Liver (tissue), 9 donors: ENCODE measurements around the gene MESP1. TPM values are rescaled to one million over a fixed set of nuclear protein-coding genes. Genes with fewer than 3 reads are reported as not detected.
A peak's percentile ranks its signal among the peaks of the same experiment; 100 is the strongest.

Experiments
- DNase-seq: peaks from one replicate; pipeline ENCODE4 v3.0.0-alpha.2; 2017; ENCODE audit warnings: low spot score
- H3K27ac ChIP-seq, 2 donors: one replicate each; pipeline ENCODE4 v1.7.0; 2013; ENCODE audit warnings: inconsistent platforms in 2 of 2, low read length in 2 of 2, control low read depth in 1 of 2, low read depth in 1 of 2, mild to moderate bottlenecking in 1 of 2
- H3K27me3 ChIP-seq, 4 donors: one replicate each; pipeline versions ENCODE4 v1.6.1 to v1.7.0; 2013; ENCODE audit warnings: low read length in 3 of 4, inconsistent platforms in 1 of 4, mild to moderate bottlenecking in 1 of 4, moderate library complexity in 1 of 4; ENCODE audit not compliant: control insufficient read depth in 4 of 4, insufficient read depth in 4 of 4
- H3K36me3 ChIP-seq, 4 donors: one replicate each; pipeline versions ENCODE4 v1.6.1 to v1.7.0; 2013; ENCODE audit warnings: low read length in 3 of 4, mild to moderate bottlenecking in 3 of 4, low read depth in 1 of 4, moderate library complexity in 1 of 4; ENCODE audit not compliant: control insufficient read depth in 4 of 4, insufficient read depth in 3 of 4
- H3K4me1 ChIP-seq, 4 donors: one replicate each; pipeline versions ENCODE4 v1.6.1 to v1.7.0; 2013; ENCODE audit warnings: low read length in 3 of 4, mild to moderate bottlenecking in 3 of 4, moderate library complexity in 1 of 4; ENCODE audit not compliant: control insufficient read depth in 4 of 4, insufficient read depth in 4 of 4
- H3K4me3 ChIP-seq, 3 donors: one replicate each; pipeline versions ENCODE4 v1.6.1 to v1.7.0; 2013; ENCODE audit warnings: low read length in 3 of 3, control low read depth in 1 of 3, low read depth in 1 of 3, mild to moderate bottlenecking in 1 of 3
- H3K9ac ChIP-seq, 2 donors: one replicate each; pipeline ENCODE4 v1.7.0; 2013; ENCODE audit warnings: low read length in 2 of 2, mild to moderate bottlenecking in 2 of 2, moderate library complexity in 2 of 2, control low read depth in 1 of 2, low read depth in 1 of 2
- H3K9me3 ChIP-seq, 4 donors: one replicate each; pipeline versions ENCODE4 v1.6.1 to v1.7.0; 2013; ENCODE audit warnings: low read length in 3 of 4; ENCODE audit not compliant: control insufficient read depth in 4 of 4
- EGR1 ChIP-seq, 2 donors: IDR thresholded peaks; 2 replicates each; pipeline ENCODE4 v1.6.1; 2016 to 2018; ENCODE audit warnings: antibody characterized with exemption in 2 of 2, low read depth in 2 of 2
- FOXA2 ChIP-seq: IDR thresholded peaks from 2 replicates; pipeline ENCODE4 v1.6.1; 2016; ENCODE audit warnings: antibody characterized with exemption
- GABPA ChIP-seq, 2 donors: IDR thresholded peaks in 1 of 2; conservative IDR thresholded peaks in 1 of 2; 2 replicates each; pipeline ENCODE4 v1.6.1; 2016; ENCODE audit warnings: antibody characterized with exemption in 2 of 2, mild to moderate bottlenecking in 1 of 2, moderate library complexity in 1 of 2
- HNF4A ChIP-seq, 2 donors: conservative IDR thresholded peaks; 2 replicates each; pipeline ENCODE4 v1.6.1; 2016; ENCODE audit warnings: antibody characterized with exemption in 2 of 2, mild to moderate bottlenecking in 2 of 2
- HNF4G ChIP-seq: IDR thresholded peaks from 2 replicates; pipeline ENCODE4 v1.6.1; 2016; ENCODE audit warnings: antibody characterized with exemption
- JUND ChIP-seq, 2 donors: IDR thresholded peaks; 2 replicates each; pipeline ENCODE4 v1.6.1; 2016; ENCODE audit warnings: antibody characterized with exemption in 2 of 2
- MAX ChIP-seq: IDR thresholded peaks from 2 replicates; pipeline ENCODE4 v1.6.1; 2016; ENCODE audit warnings: antibody characterized with exemption
- NR2F2 ChIP-seq: IDR thresholded peaks from 2 replicates; pipeline ENCODE4 v1.6.1; 2016; ENCODE audit warnings: antibody characterized with exemption
- RAD21 ChIP-seq, 2 donors: IDR thresholded peaks; 2 replicates each; pipeline ENCODE4 v1.6.1; 2016; ENCODE audit warnings: antibody characterized with exemption in 2 of 2, mild to moderate bottlenecking in 2 of 2
- RXRA ChIP-seq, 2 donors: IDR thresholded peaks; 2 replicates each; pipeline ENCODE4 v1.6.1; 2017 to 2018; ENCODE audit warnings: antibody characterized with exemption in 2 of 2, mild to moderate bottlenecking in 1 of 2
- SP1 ChIP-seq: IDR thresholded peaks from 2 replicates; pipeline ENCODE4 v1.6.1; 2018; ENCODE audit warnings: antibody characterized with exemption, mild to moderate bottlenecking
- TAF1 ChIP-seq: conservative IDR thresholded peaks from 2 replicates; pipeline ENCODE4 v1.6.1; 2016; ENCODE audit warnings: antibody characterized with exemption, mild to moderate bottlenecking
- ZBTB33 ChIP-seq: IDR thresholded peaks from 2 replicates; pipeline ENCODE4 v1.6.1; 2016; ENCODE audit warnings: antibody characterized with exemption
- WGBS: extraction: QIAGEN DNeasy Blood & Tissue Kit; methylation state at CpG from one replicate; pipeline ENCODE4 v1.1.7; 2013; 5-methylcytosine and 5-hydroxymethylcytosine counted together
- polyA plus RNA-seq, 2 donors: library from polyadenylated mRNA; stranded (reverse) in 1 of 2; unstranded in 1 of 2; fragments of 200-250 nt in 1 of 2; fragments of >200 nt in 1 of 2; fragmentation: Nextera tagmentation in 1 of 2; extraction: Ambion mirVana in 1 of 2; gene quantifications; one replicate each; pipeline versions ENCODE4 v1.2.1 to v1.2.3, GENCODE V29; 2013 to 2015
- total RNA-seq, 2 donors: library from RNA; depleted of rRNA; stranded (reverse); fragments of >200 nt; gene quantifications; one replicate each; pipeline ENCODE4 v1.2.3, GENCODE V29; 2014
- TF ChIP-seq, protein P1 (sequence below): IDR thresholded peaks from 2 replicates; pipeline ENCODE4 v1.6.1; 2016; ENCODE audit warnings: antibody characterized with exemption, mild to moderate bottlenecking
- TF ChIP-seq, protein P2 (sequence below): IDR thresholded peaks from 2 replicates; pipeline ENCODE4 v1.6.1; 2016; ENCODE audit warnings: antibody characterized with exemption
- TF ChIP-seq, protein P3 (sequence below): fragments of 150-350 bp; IDR thresholded peaks from 2 replicates; pipeline ENCODE4 v1.5.1; 2017; ENCODE audit warnings: improper control_type of control experiment, low read depth, low read length; ENCODE audit not compliant: missing input control
- donor health status: healthy.
- donor health status: healthy.
- donor health status: healthy.
- donor health status: healthy.
- donor health status: healthy.

MESP1 gene
- total and polyA plus RNA-seq, 4 donors, result 0.14 to 1.8 (median 0.84) TPM

- H3K27ac ChIP-seq, result peak overlapping the region; percentile 3 to 53
- peak overlapping the region in 1 of 2 donors; percentile 11 for H3K9ac ChIP-seq
- 33% methylated on average over 5 of the region's 5 CpGs for WGBS
These were observed 43.7 kb upstream of the MESP1 start for GRCh38 chr15:89794627-89795241.

More at GRCh38 chr15:89794627-89795241, 43.7 kb upstream of the MESP1 start:
- Histone ChIP-seq H3K9me3 (no peaks in the 10 kb centered on the region), H3K4me3 (no peak overlapping the region), H3K36me3 (peaks cover 31 to 71% (median 53%) of the 10 kb centered on the region in 4 donors), H3K27me3 (no peaks in the 10 kb centered on the region), H3K4me1 (peaks cover 0 to 17% (median 7%) of the 10 kb centered on the region in 4 donors)
- DNase-seq, result no peak
- no peak for TF ChIP-seq NR2F2
- TF ChIP-seq HNF4A (conservative IDR thresholded peaks at IDR 0.05), result peak in 1 of 2 donors; percentile 39
- TF ChIP-seq, protein P1, sequence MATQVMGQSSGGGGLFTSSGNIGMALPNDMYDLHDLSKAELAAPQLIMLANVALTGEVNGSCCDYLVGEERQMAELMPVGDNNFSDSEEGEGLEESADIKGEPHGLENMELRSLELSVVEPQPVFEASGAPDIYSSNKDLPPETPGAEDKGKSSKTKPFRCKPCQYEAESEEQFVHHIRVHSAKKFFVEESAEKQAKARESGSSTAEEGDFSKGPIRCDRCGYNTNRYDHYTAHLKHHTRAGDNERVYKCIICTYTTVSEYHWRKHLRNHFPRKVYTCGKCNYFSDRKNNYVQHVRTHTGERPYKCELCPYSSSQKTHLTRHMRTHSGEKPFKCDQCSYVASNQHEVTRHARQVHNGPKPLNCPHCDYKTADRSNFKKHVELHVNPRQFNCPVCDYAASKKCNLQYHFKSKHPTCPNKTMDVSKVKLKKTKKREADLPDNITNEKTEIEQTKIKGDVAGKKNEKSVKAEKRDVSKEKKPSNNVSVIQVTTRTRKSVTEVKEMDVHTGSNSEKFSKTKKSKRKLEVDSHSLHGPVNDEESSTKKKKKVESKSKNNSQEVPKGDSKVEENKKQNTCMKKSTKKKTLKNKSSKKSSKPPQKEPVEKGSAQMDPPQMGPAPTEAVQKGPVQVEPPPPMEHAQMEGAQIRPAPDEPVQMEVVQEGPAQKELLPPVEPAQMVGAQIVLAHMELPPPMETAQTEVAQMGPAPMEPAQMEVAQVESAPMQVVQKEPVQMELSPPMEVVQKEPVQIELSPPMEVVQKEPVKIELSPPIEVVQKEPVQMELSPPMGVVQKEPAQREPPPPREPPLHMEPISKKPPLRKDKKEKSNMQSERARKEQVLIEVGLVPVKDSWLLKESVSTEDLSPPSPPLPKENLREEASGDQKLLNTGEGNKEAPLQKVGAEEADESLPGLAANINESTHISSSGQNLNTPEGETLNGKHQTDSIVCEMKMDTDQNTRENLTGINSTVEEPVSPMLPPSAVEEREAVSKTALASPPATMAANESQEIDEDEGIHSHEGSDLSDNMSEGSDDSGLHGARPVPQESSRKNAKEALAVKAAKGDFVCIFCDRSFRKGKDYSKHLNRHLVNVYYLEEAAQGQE, result no peak
- TF ChIP-seq ZBTB33, result no peak
- no peak for TF ChIP-seq GABPA (IDR thresholded peaks at IDR 0.05 in 1 of 2, conservative IDR thresholded peaks at IDR 0.05 in 1 of 2)
- TF ChIP-seq, protein P2, sequence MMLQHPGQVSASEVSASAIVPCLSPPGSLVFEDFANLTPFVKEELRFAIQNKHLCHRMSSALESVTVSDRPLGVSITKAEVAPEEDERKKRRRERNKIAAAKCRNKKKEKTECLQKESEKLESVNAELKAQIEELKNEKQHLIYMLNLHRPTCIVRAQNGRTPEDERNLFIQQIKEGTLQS, result no peak
- no peak for TF ChIP-seq SP1
- TF ChIP-seq EGR1 (IDR thresholded peaks at IDR 0.05; ENCODE audit: low read depth in 2 of 2), result peak in 1 of 2 donors; percentile 16
- TF ChIP-seq, protein P3, sequence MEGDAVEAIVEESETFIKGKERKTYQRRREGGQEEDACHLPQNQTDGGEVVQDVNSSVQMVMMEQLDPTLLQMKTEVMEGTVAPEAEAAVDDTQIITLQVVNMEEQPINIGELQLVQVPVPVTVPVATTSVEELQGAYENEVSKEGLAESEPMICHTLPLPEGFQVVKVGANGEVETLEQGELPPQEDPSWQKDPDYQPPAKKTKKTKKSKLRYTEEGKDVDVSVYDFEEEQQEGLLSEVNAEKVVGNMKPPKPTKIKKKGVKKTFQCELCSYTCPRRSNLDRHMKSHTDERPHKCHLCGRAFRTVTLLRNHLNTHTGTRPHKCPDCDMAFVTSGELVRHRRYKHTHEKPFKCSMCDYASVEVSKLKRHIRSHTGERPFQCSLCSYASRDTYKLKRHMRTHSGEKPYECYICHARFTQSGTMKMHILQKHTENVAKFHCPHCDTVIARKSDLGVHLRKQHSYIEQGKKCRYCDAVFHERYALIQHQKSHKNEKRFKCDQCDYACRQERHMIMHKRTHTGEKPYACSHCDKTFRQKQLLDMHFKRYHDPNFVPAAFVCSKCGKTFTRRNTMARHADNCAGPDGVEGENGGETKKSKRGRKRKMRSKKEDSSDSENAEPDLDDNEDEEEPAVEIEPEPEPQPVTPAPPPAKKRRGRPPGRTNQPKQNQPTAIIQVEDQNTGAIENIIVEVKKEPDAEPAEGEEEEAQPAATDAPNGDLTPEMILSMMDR, result no peak
- no peak for TF ChIP-seq TAF1
- TF ChIP-seq RAD21 (IDR thresholded peaks at IDR 0.05), result peak in 1 of 2 donors; percentile 34
- TF ChIP-seq JUND (IDR thresholded peaks at IDR 0.05), result no peak
- no peak for TF ChIP-seq MAX
- no peak for TF ChIP-seq HNF4G
- TF ChIP-seq RXRA (IDR thresholded peaks at IDR 0.05), result peak; percentile 6 to 10
- no peak for TF ChIP-seq FOXA2
